GM21786 (cell line): ENCODE data around the gene PLCD4.

Experiments
- ATAC-seq: cut with Tn5 transposase; IDR thresholded peaks from one replicate; pipeline ENCODE4 v1.9.1; 2021; ENCODE audit not compliant: unreplicated experiment

Gene PLCD4

DNA sequence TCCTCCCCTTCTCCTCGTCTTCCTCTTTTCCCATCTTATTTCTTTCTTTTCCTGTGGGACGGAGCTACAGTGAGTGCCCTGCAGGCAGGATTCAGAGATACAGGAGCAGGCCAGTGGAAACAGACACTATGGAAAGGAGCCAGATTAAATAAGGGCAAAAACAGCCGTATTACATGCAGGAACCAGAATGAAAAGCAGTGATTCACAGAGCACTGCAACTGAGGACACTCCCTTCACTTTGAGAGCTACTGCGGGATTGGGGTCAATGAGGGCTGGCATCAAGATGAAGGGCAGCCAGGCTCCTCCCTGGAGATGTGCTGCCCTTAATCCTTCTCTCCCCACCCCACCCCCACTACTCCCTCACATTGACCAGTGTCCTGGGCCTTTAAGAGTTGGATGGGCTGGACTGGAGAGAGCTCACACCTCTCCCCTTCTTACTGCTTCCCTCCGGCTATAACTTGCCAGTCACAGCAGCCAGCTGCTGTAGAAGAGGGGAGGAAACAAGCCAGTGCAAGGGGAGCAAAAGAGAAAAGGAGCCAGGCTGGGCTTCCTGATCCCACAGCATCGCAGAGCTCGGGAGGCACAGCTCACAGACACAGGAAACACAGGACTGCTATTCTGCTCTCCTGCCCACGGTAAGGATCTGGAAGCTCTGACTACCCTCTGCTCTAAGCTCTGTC is at the start of gene PLCD4:
TSS of gene PLCD4 (plus strand) at position 464 of the 680 bp plus-strand sequence. CDS start 7,841 bp downstream, outside the sequence.
- no peak for ATAC-seq

DNA sequence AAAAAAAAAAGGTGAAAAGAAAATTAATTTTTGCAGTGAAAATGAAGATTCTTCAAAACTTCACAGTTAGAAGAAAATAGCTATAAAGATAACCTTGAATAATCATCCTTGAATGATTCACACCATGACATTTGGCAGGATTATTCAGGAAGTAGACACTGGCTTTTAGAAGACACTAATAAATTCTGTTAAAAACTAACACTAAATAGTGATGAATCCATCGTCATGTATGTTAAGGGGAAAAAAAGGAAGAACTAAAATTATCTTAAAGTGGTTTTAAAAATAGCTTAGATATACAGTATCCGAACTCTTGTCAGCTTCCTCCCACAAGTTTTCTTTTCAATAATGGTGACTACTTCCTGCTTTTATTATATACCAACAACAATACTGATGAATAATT is 49.8 kb upstream of the PLCD4 start:
- ATAC-seq: no peak

DNA sequence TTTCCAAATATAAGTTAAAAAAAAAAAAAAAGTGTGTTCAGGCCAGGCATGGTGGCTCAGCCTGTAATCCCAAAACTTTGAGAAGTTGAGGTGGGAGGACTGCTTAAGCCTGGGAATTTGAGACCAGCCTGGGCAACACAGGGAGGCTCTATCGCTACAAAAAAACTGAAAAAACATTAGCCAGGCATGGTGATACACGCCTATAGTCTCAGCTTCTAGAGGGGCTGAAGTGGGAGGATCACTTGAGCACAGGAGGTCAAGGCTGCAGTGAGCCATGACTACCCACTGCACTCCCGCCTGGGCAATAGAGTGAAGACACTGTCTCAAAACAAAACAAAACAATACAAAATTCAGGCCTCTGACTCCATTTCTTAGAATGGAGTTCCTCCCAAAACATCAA is 48.7 kb upstream of the PLCD4 start:
- ATAC-seq: no peak

DNA sequence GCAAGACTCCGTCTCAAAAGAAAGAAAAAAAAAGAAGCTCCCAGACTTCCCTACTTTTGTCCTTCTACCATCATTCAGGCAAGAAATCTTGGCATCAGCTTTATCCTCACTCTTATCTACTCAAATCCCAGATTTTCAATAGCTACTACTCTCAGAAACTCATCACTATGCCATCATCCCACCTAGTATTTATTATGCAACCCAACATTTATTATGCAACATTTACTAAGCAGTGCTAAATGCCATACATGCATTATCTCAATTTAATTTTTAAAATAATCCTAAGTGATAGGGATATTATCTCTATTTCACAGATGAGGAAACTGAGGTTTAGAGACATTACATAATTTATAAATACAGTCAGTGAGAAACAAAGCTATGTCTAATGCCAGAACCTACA is 43.6 kb upstream of the PLCD4 start:
- no peak for ATAC-seq

DNA sequence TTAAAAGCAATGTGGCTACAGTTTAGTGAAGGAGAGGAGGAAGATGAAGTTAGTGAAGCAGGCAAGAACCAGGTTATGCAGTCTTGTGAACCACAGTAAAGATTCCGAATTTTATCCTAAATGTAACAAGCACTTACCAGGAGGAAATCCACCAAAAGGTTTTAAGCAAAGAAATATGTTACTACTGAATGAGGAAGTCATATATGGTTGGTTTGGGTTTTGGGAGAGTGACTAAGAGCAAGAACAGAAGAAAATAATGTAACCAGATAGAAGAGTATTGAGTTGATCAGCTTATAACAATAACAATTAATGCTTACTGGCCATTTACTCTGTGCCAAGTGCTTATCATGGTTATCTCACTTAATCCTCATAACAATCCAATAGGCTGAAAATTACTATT is 41.4 kb upstream of the PLCD4 start:
- ATAC-seq: no peak

DNA sequence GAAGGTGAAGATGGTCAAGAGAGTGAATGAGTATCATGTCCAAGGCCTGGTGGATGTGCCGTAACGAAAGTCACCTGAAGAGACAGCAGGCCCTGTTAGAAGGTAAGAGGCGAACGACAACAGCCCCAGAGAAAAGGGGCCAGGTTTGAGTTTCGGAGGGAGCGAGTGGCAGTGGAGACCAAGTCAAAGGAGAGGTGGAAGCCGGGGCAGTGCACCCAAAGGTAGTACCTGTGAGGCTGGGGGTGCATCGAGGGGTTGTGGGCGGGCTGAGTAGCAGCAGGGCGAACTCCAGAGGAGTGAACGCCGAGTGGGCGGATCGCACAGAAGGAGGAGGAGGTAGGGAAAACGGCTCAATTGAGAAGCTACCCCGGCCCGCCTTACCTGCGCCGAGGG is 39.9 kb upstream of the PLCD4 start:
- ATAC-seq: peak; percentile 35

DNA sequence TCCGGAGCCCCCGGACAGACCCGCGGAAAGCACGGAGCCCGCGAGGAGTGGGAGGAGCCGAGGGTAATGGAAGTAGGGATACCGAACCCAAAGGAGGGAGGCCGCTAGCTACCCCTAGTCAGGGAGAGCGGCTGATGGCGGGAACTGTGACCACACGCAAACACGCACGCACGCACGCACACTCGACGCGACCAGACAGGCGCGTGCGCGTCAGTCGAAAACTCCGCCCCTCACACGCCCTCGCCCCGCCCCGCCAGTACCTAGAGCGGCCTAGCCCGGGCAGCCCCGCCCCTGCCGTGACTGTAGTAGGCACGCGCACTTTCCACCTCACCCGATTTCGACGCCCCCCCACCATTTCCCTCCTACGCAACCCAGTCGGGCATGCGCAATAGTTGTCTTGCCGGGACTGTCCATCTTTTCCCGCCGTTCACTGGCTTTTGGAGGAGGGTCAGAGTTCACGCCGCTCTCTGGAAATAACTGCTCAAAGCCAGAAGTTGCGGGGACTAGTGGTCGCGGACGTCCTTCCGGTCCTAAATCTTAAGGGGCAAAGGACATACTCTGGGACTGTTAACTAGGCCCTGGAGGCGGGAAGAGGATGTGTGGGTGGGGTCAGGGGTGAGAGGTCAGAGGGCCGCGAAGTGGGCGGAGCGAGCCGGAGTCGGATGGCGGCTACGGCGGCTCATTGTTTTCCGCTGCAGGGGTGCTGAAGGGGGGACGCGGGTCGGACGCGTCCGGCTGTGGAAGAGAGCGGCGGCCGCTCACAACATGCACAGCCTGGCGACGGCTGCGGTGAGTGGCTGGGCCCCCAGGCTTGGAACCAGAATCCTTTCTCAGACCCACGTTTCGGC is 39.3 kb upstream of the PLCD4 start, which contains the start of the genes CNOT9 and USP37:
TSS of gene CNOT9 (plus strand) at position 650 of the 848 bp plus-strand sequence. CDS start at position 766, 116 bp downstream.
TSS of gene USP37 (minus strand) at position 162 of the 848 bp plus-strand sequence. CDS start 9,698 bp downstream, outside the sequence.
- ATAC-seq: peak; percentile 78

DNA sequence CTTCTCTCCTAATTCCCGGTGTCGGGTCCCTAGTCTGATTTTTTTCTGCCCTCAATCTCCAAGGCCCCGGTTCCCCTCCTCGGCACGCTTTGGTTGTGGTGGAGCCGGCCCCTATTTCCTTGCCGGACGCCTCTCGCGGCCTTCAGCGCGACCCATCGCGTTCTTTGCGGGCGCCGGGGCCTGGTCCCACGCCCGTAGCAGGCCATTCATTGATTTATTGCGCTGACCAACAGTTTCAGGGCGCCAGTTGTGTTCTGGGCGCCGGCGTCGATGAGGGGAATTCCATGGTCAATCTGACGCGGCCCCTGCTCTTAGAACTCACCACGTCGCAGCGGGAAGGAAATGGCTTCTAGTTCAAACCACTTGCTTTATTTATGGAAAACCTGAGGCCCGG is 38.7 kb upstream of the PLCD4 start:
- ATAC-seq: peak; percentile 16

DNA sequence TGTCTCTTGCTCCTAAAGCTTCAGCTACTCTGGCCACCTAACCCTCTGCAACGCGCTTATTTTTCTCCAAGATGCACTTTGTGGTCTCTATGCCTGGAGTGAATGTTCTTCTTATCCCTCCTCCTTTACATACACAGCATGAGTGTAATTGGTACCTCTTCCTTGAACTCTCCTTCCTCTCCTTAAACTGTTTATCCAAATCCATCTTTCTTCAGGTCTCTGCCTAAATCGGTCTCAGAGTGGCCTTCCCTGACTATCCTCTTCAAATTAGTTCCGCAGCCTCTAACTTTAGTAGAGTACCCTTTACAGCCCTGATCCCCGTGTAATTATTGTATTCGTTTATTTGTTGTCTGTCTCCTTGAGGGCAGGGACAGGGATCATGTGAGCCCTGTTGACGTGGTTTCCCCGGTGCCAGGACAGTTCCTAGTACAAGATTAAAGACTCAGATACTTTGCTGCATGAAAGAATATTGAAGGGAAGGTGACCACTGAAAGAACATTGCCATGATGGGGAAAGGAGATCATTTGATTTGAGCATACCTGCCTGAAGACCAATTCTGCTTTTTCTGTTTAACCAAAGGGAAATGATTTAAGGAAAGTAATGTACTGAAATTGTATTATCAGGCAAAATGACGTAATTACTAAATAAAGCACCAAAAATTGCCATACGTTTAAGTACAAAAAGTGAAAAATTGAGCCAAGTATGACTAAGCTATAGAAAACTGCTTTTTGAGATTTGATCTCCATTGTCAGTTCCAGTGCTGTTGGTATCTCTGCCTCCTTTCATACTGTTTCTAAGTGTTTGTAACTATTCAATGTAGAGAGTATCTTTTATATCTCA is 37.8 kb upstream of the PLCD4 start:
- ATAC-seq: no peak

DNA sequence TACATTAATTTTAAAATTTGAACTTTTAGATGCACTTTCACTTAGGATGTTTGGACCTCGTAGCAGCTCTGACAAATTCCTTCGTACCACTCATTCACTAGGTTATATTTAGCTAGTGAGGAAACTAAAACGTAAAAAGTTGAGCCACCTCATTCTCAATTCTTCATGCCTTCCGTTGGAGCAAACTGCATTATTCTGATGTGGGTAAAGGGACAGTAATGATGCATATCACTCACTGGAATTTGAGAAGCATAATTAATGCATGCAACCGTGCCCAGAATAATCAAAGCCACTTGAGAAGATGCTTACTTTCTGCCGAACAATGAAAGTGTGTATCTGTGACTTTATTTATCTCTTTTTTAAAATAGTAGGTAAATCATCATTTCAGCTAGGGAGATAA is 36.8 kb upstream of the PLCD4 start:
- no peak for ATAC-seq

DNA sequence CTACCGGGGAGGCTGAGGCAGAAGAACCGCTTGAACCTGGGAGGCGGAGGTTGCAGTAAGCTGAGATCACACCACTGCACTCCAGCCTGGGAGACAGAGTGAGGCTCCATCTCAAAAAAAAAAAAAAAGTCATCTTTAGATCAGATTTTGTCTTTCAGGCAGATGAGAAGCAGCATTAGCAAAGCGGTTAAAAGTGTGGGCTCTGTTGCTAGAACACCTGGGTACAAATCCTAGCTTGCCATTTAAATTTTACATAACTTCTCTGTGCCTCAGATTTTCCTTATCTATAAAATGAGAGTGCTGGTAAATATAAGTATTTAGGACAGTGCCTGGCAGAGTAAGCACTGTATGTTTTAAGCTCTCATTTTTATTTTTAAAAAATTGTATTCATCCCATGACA is 30.8 kb upstream of the PLCD4 start:
- ATAC-seq: no peak

DNA sequence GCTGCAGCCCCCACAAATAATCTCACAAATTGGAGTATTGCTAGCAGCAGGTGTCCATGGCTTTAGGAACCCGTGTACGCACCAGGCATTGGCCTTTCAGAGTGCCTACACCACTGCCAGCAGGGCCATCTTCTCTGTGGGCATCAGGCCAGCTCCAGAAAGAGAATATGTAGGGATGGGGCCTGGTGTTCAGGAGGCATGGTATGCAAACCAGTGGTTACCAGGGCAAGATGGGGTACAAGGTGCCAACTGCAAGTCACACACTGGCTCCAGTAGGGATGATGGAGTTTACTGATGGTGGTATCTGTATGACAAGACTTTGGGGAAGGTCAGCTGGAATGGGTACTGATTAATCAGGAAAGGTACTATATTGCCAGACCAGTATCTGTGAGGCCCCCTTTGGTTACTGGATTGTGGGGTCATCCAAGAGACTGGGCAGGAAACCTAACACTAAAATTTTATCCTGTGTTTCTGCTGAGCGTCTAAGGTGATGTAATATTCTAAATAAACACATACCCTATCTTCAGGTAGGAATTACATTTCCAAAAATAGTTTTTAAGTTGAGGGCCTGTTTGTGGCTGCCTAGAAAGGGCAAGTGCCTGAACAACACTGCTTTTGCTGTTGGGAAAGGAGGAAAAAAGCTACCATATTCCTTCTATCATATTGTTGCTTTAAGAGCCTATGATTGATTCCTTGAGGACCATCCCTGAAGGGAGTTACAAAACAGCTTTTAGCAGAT is 30.0 kb upstream of the PLCD4 start:
- ATAC-seq: no peak

DNA sequence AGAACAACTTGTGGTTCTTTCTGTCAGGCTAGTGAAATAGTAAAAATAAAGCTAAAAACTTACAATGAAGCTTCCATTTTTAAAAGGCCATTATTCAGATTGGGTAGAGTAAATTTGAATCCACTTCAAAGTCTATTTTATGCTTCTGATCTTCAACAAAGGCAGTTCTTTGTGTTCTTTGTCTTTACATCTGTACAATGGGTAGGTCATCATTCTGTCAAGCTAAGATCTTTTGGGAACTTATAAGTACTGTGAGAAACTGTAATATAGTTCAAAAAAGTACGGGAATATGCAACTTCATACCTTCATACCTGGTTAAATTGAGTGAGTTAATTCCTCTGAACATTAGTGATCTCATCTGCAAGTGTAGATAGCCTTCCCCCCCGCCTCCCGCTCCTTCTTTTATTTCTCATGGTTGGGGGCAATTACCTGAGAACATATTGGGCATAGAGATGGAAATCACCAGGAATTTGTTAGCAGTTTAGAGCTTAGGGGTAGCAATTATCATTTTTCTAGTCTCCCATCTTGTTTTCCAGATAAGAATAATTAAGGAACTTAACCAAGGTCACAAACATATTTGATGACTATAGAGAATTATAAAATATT is 29.3 kb upstream of the PLCD4 start:
- no peak for ATAC-seq

DNA sequence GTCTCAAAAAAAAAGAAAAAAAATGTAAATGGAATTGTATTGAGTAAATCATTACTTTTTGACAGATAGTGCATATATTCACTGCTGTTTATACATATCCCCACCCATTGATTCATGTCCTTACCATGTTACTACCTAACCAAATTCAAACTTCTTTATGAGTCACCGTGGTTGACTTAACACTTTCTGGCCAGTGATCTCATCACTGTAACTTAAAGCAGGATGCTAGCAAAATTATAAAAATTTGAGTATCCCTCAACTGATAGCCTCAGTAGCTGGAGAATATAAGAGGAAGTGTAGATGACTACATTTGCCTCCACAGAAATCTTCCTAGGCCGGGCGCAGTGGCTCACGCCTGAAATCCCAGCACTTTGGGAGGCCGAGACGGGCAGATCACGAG is 25.6 kb upstream of the PLCD4 start:
- peak; percentile 72 for ATAC-seq

DNA sequence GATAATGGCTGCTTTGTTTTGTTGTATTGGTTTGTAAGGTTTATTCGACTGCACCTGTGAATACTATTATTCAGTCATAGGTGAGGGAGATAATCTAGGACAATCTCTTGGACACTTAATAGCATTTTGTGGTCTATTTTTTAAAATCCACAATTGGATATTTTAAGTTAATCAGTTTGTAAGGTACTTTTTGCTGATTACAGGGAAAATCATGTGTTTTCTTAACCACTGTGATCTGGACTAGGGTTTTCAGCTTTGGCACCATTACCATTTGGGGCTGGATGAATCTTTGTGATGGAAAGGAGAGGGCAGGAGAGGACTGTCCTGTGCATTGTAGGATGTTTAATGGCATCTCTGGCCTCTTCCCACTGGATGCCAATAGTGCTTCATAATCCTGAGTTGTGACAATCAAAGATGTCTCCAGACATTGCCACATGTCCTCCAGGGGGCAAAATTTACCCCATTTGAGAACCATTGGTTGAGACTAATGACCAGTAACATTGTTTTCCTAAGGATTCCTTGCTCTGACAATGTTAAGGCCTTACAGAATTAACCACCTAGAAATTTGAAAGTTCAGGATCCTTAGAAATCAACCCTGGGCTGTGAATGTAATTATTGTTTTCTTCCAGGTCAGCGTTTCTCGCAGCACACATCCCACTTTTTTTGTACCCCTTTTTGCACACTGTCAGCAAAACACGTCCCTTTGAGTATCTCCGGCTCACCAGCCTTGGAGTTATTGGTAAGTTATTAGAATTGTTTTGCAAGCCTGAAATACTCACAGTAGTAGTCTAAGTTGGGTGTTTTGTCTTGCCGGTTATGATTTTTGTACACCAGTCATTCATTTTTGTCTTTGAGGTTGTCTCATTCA is 23.5 kb upstream of the PLCD4 start:
- no peak for ATAC-seq

DNA sequence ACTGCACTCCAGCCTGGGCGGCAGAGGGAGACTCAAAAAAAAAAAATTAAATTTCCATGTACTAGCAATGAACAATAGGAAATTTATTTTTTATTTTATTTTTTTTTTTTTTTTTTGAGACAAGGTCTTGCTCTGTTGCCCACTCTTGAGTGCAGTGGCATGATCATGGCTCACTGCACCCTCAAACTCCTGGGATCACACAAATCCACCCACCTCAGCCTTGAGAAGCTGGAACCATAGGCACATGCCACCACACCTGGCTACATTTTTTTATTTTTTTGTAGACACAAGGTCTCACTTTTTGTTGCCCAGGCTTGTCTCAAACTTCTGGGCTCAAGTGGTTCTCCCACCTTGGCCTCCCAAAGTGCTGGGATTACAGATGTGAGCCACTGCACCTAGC is 22.2 kb upstream of the PLCD4 start:
- ATAC-seq: no peak

DNA sequence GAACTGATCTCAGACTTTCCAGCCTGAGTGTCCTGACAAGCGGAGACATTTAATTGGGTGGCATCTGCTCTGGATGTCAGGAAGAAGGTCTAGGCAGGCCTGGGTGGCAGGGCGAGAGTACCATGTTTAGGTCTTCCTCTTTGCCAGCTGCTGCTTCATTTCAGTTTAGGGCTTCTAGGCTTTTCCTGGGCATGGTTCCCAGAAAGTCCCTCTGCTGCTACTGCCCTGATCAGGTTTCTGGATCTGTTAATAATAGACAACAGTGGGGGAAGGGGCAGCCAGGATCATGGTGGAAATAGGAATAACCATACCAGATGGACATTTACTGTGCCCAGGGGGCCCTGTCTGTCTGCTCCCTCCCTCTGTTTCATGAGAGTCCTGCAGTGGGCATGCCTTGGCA is 2.3 kb upstream of the PLCD4 start:
- ATAC-seq: no peak

DNA sequence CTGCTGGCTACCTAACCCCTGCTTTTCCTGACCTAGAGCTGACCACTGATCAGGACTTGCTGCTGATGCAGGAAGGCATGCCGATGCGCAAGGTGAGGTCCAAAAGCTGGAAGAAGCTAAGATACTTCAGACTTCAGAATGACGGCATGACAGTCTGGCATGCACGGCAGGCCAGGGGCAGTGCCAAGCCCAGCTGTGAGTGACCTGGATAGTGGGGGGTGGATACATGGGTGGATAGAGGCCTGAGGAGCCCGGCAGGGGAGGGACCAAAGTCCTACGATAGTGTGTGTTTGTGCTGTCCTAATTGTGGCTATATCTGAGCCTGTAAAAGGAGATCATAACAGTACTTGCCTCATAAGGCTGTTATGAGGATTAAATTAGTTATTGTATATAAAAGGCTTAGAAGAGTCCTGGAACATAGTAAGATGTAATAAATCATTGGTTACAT is 8.2 kb downstream of the PLCD4 start:
- ATAC-seq: no peak
